HG02840 (cell line): ENCODE data around the gene CNTN2.

ENCODE experiments used
- ATAC-seq: cut with Tn5 transposase; IDR thresholded peaks from one replicate; pipeline ENCODE4 v1.9.1; 2021; ENCODE audit warnings: mild to moderate bottlenecking, moderate library complexity, moderate number of reproducible peaks; ENCODE audit not compliant: unreplicated experiment, low FRiP score

The CNTN2 gene

GRCh38 chr1:205042911-205043806, at the start of gene CNTN2:
Gene CNTN2 (plus strand): TSS chr1:205043212. CDS start chr1:205053186, 9,974 bp downstream.
- ATAC-seq: no peak

GRCh38 chr1:204994086-204994862, 48.7 kb upstream of the CNTN2 start:
- no peak for ATAC-seq

- ATAC-seq: no peak
Measured at GRCh38 chr1:204996981-204997380, 46.0 kb upstream of the CNTN2 start.

GRCh38 chr1:204997591-204998355, 45.2 kb upstream of the CNTN2 start:
- ATAC-seq: no peak

- ATAC-seq: no peak
Measured at GRCh38 chr1:205001162-205001561, 41.9 kb upstream of the CNTN2 start.

- ATAC-seq: no peak
Measured at GRCh38 chr1:205002705-205003104, 40.3 kb upstream of the CNTN2 start.

- no peak for ATAC-seq
Measured at GRCh38 chr1:205003358-205004131, 39.5 kb upstream of the CNTN2 start.

GRCh38 chr1:205004351-205004750, 38.7 kb upstream of the CNTN2 start:
- ATAC-seq: no peak

GRCh38 chr1:205008896-205009295, 34.1 kb upstream of the CNTN2 start:
- no peak for ATAC-seq

GRCh38 chr1:205009670-205010069, 33.3 kb upstream of the CNTN2 start:
- no peak for ATAC-seq

GRCh38 chr1:205012391-205013140, 30.4 kb upstream of the CNTN2 start:
- ATAC-seq: no peak

- ATAC-seq: no peak
Measured at GRCh38 chr1:205013683-205014367, 29.2 kb upstream of the CNTN2 start.

GRCh38 chr1:205014783-205015182, 28.2 kb upstream of the CNTN2 start:
- ATAC-seq: no peak

- ATAC-seq: no peak
Measured at GRCh38 chr1:205015241-205015640, 27.8 kb upstream of the CNTN2 start.

GRCh38 chr1:205016075-205016474, 26.9 kb upstream of the CNTN2 start:
- ATAC-seq: no peak

- no peak for ATAC-seq
Measured at GRCh38 chr1:205016584-205016983, 26.4 kb upstream of the CNTN2 start.

GRCh38 chr1:205017001-205017400, 26.0 kb upstream of the CNTN2 start:
- no peak for ATAC-seq

- ATAC-seq: no peak
Measured at GRCh38 chr1:205017766-205018165, 25.2 kb upstream of the CNTN2 start.

- no peak for ATAC-seq
Measured at GRCh38 chr1:205018381-205018780, 24.6 kb upstream of the CNTN2 start.
